Effector CD8-positive, alpha-beta T cell (primary cell): Measurements from ENCODE around the gene RAE1.
"Not testable (repeated sequence)": the region's sequence is repeated elsewhere in the genome, so short reads cannot be mapped to it uniquely, and the experiment has no call there.

Experiments used
- DNase-seq: peaks from one replicate; lab custom pipeline; 2025; lab: John Stamatoyannopoulos, UW

The RAE1 gene

DNA sequence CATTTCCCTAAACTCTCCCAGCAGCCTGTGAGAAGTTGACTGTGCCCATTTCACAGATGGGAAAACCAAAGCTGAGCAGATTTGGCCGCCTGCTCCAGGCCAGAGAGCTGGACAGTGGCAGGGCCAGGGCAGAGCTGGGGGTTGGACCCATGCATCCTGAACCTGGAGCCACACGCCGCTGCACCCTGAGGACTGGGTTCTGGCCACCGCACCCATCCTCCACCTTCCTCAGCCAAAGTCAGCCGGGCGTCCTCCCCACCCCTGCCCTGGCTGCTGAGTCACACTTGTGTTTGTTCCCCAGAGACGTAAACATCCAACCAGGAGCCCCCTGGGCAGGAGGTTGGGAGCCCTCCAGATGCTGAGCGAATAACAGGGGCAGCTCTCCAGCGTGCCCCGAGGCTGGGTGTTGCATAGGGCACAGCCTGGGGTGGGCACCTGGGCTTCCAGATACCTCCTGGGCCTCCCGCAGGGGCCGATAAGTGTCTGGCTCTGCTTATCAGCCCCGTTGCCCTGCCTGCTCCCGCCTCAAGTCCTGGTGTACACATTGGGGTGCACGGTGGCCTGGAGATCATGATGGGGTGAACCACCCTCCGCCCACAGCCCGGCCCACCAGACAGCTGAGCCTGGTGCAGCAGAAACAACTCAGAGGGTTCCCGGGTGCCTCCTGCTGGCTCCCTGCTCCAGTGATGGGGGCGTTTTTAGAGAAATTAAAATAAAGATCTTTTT, 64.0 kb downstream of the RAE1 start:
- DNase-seq: no peak

GRCh38 chr20:57415771-57416170, 64.7 kb downstream of the RAE1 start:
- DNase-seq: no peak

DNA sequence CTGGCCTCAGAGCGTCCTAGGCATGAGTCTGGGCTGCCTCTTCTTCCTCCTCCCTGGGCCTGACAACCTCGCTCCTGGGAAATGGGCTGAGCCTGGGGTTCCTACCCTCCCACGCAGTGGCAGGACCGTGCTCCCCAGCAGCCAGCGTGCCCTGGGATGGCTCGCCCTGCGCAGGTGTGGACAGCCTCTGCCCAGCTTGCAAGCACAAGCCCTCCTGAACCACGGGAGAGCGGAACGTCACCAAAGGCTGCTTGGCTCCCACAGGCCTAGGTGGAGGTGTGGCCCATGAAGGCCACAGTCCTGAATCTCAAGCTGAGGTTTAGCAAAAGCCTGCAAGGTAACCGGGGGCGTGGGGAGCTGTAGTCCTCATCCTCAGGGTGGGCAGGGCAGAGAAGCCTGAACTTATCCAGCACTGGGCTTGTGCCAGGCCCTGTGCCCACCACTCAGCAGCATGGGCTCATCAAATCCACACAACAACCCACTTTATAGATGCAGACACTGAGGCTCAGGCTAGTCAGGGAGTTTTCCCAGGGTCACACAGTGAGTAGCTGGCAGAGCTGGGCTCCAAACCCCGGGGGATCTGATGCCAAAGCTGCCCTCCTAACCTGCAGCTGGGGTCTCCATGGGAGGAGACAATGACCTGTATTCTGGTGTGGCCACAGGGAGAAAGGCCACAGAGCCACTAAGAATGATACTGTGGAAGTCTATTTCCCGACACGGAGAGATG, 65.4 kb downstream of the RAE1 start:
- no peak for DNase-seq

DNA sequence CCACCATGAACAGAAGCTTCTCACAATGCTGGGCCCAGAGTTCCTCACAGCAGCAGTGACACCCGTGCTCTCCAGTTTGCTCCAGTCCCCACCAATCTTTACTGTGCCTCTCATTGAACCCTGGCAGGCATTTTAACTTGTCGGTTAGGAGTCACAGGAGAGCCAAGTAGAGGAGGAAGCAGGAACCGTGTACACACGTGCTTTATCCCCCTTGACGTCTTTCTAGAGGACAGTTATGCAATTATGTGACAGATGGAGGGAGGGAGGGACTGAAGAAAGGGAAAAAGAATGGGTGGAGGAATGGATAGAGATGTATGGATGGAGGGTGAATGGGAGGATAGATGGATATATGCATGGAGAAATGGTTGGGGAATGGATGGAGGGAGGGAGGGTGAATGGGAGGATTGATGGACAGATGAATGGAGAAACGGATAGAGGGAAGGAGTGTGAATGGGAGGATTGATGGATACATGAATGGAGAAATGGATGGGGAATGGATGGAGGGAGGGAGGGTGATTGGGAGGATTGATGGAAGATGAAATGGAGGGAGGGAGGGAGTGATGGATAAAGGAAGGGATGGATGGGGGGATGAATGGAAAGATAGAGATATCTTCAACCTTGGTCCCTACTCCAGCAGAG, 66.1 kb downstream of the RAE1 start:
- no peak for DNase-seq

DNA sequence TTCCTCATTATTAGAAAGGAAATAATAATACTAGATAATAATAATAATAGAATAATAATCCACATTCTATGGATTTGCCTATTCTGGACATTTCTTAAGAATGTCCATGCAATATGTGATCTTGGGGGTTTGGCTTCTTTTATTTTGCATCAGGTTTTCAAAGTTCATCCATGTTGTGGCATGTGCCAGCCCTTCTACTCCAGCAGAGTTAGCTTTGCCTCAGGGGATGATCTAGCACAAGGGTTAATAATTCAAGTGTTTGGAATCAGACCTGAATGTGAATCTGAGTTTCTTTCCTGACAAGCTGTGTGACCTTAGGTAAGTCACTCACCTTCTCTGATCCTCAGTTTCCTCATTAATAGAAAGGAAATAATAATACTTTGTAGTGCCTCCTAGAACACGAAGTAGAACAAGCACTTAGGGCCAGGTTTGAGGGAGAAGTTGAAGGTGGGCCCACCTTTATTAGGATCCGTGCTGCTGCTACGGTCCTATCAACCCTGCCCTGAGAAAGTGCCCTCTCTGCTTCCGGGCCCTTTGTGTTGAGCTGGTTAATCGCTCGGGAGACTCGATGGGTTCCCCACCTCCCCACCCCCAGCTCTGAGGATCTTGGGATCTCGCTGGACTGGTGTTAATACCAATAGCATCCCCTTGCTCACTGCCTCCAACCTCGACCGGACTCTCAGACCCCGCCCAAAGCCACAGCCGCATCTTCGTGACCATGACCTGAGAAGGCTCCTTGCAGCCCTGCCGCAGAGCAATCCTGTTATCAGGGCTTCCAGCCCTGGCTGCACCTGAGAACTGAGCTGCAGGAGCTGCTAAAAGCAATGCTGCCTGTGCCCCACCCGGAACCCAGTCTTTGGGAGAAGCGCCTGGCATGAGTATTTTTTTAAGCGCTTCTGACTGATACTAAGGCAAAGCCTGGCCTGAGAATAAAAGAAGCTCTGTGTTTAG, 67.0 kb downstream of the RAE1 start:
- DNase-seq: no peak

GRCh38 chr20:57419479-57419878, 68.4 kb downstream of the RAE1 start:
- not testable (repeated sequence) for DNase-seq

DNA sequence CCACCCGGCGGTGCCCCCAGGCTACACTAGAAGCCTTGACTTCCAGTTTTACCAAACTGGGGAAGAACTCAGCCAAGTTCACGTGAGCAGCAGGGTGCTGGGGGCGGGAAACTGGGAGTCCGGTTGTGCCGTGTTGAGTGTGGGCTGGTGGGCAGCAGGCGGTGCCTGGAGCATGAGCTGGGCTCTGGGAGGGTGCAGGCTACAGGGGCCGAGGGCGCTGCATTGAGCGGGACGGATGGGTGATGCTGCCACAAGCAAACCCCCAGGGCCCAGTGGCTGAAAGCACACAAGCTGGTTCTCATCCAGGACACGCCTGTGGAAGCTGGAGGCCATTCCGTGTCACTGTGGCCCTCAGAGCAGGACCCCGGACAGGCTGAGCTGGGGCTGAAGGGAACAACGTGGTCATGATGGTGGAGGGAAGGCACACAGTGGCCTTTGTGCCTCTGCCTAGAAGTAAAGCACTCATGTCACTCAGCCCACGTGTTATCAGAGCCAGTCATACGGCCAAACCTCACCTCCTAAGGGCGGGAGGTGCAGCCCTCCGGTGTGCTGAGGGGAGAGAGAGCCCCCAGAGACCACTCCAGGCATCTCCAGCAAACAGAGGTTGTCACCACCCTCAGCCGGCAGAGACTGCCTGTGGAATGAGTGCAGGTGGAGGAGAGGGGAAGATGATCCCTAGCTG, 69.7 kb downstream of the RAE1 start:
- DNase-seq: no peak

- DNase-seq: no peak
These were observed 70.5 kb downstream of the RAE1 start for GRCh38 chr20:57421253-57422220.

DNA sequence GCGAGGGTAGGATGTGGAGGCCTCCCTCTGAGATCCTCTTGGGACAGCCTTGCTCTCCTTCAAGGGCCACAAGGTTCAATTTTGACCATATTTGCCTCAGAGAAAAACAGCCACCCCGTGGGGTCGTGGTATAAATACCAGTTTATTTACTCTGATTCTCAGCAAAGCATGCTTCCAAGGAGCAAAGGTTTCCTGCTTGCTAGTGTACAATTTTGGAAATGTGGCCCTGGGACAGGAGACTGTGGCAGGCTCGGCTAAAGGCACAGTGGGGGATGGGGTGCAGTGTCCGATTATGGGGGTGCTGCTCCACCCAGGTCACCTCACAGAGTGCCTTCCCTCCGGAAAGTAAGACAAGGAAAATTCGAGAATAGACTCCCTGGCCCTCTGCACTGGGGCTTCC, 71.2 kb downstream of the RAE1 start:
- DNase-seq: no peak

DNA sequence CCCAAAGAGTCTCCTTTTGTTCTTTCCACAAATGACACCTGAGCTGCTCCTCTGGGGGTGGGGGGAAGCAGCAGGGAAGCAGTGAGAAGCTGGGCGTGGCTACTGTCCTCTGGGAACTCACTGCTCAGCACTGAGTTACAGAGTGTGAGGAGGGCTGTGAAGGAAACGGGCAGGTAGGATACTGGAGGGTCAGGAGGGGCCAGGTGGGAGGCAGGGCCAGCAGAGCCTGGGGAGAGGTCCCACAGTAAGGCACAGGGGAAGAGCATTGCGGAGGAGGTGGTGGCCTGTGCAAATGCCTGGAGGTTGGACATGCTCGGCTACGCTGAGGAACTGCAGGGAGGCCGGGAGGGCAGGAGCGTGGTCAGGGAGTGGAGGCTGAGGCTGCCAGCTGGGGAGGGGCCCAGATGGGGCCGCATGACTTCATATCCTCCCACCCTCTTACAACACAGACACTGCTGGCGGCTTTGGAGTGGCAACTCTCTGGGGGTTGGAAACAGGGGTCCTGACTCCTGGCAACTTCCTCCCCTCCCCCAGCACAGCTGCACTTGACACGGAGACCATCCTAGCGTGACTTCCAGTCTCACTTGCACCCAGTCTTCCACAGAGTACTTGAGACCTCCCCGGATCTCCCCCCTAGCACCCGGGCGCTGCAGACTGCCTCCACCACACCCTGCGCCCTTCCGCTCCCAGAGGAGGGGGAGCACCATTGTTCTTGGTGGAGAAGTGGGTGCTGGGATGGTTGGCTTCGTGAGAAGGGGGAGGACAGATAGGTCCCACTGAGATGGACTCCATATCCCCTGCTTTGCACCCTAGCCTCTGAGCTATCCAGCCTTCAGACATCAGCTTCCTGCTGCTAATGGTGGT, 74.3 kb downstream of the RAE1 start:
- DNase-seq: no peak

DNA sequence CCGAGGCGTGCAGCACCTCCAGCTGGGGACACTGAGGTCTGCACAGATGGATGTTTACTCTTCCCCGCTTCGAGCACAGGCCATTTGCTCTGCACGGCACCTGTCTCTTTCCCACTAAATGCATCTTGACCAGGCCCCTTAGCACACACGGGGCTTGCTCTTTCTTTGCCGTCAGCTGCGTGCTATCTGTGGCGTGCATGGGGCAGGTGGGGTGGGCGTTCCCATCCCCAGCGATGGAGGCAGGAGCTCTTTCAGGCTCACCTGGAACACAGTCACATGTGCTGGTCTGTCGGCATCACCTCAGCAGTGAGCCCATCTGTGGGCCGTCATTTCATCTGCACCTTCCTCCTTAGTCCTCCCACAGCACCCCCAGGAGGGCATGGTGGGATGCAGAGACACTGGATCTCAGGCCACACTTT, 75.2 kb downstream of the RAE1 start:
- no peak for DNase-seq

DNA sequence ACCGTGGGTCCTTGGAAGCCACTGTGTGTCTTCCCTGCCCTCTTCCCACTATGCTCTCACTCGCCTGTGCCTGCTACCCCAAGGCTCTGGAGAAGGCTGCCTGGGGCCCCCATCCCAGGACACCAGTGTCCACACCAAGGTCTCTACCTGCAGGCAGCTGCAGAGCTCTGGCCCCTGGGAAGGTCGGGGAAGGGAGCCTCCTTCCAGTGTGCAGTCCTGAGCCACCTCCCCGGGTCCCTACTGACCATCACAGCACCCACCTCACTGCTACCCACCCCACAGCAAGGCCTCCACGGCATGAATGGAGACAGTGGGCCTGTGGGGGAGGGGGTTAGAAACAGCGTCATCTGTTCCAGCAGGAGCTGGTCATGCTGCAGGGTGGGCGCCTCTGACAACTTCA, 75.8 kb downstream of the RAE1 start:
- DNase-seq: no peak

GRCh38 chr20:57428324-57429158, 77.5 kb downstream of the RAE1 start:
- no peak for DNase-seq
